Sigmoid colon (tissue), 7 donors: ENCODE data around the gene INO80D. TPM values are rescaled to one million over a fixed set of nuclear protein-coding genes. Genes with fewer than 3 reads are reported as not detected.

ENCODE experiments used
- DNase-seq: peaks from one replicate; pipeline ENCODE4 v3.0.0-alpha.2; 2019
- H3K27ac ChIP-seq, 4 donors: fragments of 200-600 bp; sonication (generic); one replicate each; pipeline ENCODE4 v1.5.1; 2016 to 2019; ENCODE audit warnings: mild to moderate bottlenecking in 1 of 4
- H3K27me3 ChIP-seq, 3 donors: fragments of 200-600 bp; sonication (generic); one replicate each; pipeline ENCODE4 v1.5.1; 2019; ENCODE audit warnings: mild to moderate bottlenecking in 1 of 3
- H3K36me3 ChIP-seq, 4 donors: fragments of 200-600 bp; sonication (generic); one replicate each; pipeline ENCODE4 v1.5.1; 2016 to 2019
- H3K4me1 ChIP-seq, 4 donors: fragments of 200-600 bp; sonication (generic); one replicate each; pipeline ENCODE4 v1.5.1; 2017 to 2019
- H3K4me3 ChIP-seq, 4 donors: fragments of 200-600 bp; sonication (generic); one replicate each; pipeline ENCODE4 v1.5.1; 2017 to 2019; ENCODE audit warnings: mild to moderate bottlenecking in 2 of 4, moderate library complexity in 1 of 4
- H3K9me3 ChIP-seq, 4 donors: fragments of 200-600 bp in 3 of 4; sonication (generic) in 3 of 4; one replicate each; pipeline versions ENCODE4 v1.5.1 to v1.6.1; 2013 to 2019
- CTCF ChIP-seq, 4 experiments: fragments of 450-650 bp in 3 of 4; fragments of 200-600 bp in 1 of 4; IDR thresholded peaks; one replicate each; pipeline ENCODE4 v1.5.1; 2016 to 2019; ENCODE audit warnings: antibody characterized with exemption in 4 of 4, mild to moderate bottlenecking in 3 of 4, moderate library complexity in 2 of 4
- EP300 ChIP-seq, 4 donors: sonication (generic); formaldehyde crosslinking; IDR thresholded peaks; one replicate each; pipeline ENCODE4 v1.6.1; 2017; ENCODE audit warnings: antibody characterized with exemption in 4 of 4
- POLR2A ChIP-seq, 2 donors: fragments of 450-650 bp; IDR thresholded peaks; one replicate each; pipeline ENCODE4 v1.6.1; 2016; ENCODE audit warnings: antibody characterized with exemption in 2 of 2, mild to moderate bottlenecking in 2 of 2, moderate library complexity in 2 of 2
- POLR2AphosphoS5 ChIP-seq, 4 donors: sonication (generic); formaldehyde crosslinking; IDR thresholded peaks; one replicate each; pipeline ENCODE4 v1.6.1; 2017; ENCODE audit warnings: antibody characterized with exemption in 4 of 4
- WGBS, 2 donors: extraction: QIAGEN DNeasy Blood & Tissue Kit; methylation state at CpG; one replicate each; pipeline ENCODE4 v1.1.7; 2013; 5-methylcytosine and 5-hydroxymethylcytosine counted together
- intact Hi-C: fragments of 100-400 bp; cut with DNase I; formaldehyde crosslinking; loops from one replicate; pipeline ENCODE4 v1.15.1; 2023
- polyA plus RNA-seq, 3 donors: library from polyadenylated mRNA; stranded (reverse); fragments of 200-250 nt; gene quantifications; one replicate each; pipeline ENCODE4 v1.2.3, GENCODE V29; 2013
- total RNA-seq, 4 donors: library from RNA; depleted of rRNA; stranded (reverse); fragments of >200 nt; gene quantifications; one replicate each; pipeline ENCODE4 v1.1.0, GENCODE V29; 2016
- donor health status: healthy with polysubstance abuse.
- donor health status: Bipolar disorder and iron deficiency.
- donor health status: healthy.

Gene INO80D
- total and polyA plus RNA-seq, 7 donors = 1.2 to 19.8 (median 13.0) TPM

DNA sequence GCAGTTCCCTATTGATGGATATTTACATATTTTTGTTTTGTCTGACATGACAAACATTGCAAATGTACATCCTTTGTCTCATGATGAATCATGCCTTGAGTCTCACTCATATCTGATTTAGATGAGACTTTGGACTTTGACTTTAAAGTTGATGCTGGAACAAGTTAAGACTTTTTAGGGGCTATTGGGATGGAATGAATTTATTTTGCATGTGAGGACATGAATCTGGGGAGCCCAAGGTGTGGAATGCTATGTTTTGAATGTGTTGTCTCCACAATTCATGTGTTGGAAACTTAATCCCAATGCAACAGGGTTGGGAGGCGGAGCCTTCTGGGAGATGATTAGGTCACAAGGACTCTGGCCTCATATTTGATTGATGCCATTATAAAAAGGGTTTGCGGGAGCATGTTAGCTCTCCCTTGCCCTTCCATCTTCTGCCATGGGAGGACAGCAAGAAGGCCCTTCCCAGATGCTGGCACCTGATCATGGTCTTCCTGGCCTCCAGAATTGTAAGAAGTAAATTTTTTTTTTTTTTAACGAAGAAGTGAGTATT lies 29.1 kb upstream of the INO80D start:
- WGBS, 2 donors = 89 to 97% methylated on average over 3 of the region's 3 CpGs
- no peak overlapping the region for H3K4me3 ChIP-seq
- peaks cover 4 to 50% (median 10%) of the 10 kb centered on the region in 4 donors for H3K36me3 ChIP-seq
- no peak for DNase-seq
- intact Hi-C loops = no loop called here
- TF ChIP-seq POLR2AphosphoS5 (IDR thresholded peaks at IDR 0.05) (no peak), POLR2A (IDR thresholded peaks at IDR 0.05) (no peak), CTCF (IDR thresholded peaks at IDR 0.05) (no peak), EP300 (IDR thresholded peaks at IDR 0.05) (no peak)
- H3K27ac ChIP-seq = no peak overlapping the region
- no peaks in the 10 kb centered on the region for H3K9me3 ChIP-seq
- H3K27me3 ChIP-seq = no peaks in the 10 kb centered on the region
- no peaks in the 10 kb centered on the region for H3K4me1 ChIP-seq

DNA sequence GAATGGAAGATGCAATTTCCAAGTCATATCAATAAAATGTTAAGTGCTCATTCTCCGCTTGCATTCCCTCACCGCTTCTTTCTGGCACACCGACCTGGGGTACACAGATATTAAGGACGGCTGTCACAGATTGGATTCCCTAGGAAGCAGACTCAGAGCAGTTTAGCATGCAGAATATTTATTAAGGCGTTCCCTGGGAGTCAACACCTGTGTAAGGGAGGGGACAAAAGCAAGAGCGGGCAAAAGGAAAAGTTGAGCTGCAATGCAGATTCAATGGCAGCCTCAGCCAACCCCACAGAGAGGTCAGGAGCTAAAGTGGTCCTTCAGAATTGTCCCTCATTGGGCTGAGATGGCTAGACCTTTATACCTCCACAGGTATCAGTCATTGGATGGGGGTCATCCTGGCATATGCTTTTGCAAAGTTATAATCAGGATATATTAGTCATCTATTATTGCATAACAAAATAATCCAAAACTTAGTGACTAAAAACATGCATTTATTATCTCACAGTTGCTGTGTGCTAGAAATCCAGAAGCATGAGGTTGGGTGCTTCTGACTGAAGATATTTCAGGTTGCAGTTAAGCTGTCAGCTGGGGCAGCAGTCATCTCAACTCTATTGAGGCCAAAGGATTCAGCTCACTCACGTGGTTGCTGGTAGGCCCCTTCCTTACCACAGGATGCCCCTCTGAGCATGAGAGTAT lies 27.0 kb upstream of the INO80D start:
- Histone ChIP-seq H3K27me3 (no peaks in the 10 kb centered on the region), H3K4me3 (no peak overlapping the region), H3K27ac (no peak overlapping the region), H3K36me3 (peaks cover 0 to 34% (median 5%) of the 10 kb centered on the region in 4 donors), H3K4me1 (no peaks in the 10 kb centered on the region), H3K9me3 (no peaks in the 10 kb centered on the region)
- TF ChIP-seq POLR2A (IDR thresholded peaks at IDR 0.05) = no peak
- TF ChIP-seq POLR2AphosphoS5 (IDR thresholded peaks at IDR 0.05) = no peak
- TF ChIP-seq CTCF (IDR thresholded peaks at IDR 0.05) = no peak
- TF ChIP-seq EP300 (IDR thresholded peaks at IDR 0.05) = no peak
- 94 to 95% methylated on average over 7 of the region's 7 CpGs for WGBS, 2 donors
- intact Hi-C loops = no loop called here
- DNase-seq = no peak

- no peak for DNase-seq
- Histone ChIP-seq H3K27me3 (no peaks in the 10 kb centered on the region), H3K36me3 (peaks cover 0 to 27% (median 3%) of the 10 kb centered on the region in 4 donors), H3K4me1 (no peaks in the 10 kb centered on the region), H3K4me3 (no peak overlapping the region), H3K27ac (no peak overlapping the region), H3K9me3 (no peaks in the 10 kb centered on the region)
- TF ChIP-seq POLR2AphosphoS5 (IDR thresholded peaks at IDR 0.05) (no peak), CTCF (IDR thresholded peaks at IDR 0.05) (no peak), POLR2A (IDR thresholded peaks at IDR 0.05) (no peak), EP300 (IDR thresholded peaks at IDR 0.05) (no peak)
- intact Hi-C loops = no loop called here
- WGBS, 2 donors = 92 to 96% methylated on average over 3 of the region's 3 CpGs
Observed at GRCh38 chr2:206112108-206112507, 26.1 kb upstream of the INO80D start.

DNA sequence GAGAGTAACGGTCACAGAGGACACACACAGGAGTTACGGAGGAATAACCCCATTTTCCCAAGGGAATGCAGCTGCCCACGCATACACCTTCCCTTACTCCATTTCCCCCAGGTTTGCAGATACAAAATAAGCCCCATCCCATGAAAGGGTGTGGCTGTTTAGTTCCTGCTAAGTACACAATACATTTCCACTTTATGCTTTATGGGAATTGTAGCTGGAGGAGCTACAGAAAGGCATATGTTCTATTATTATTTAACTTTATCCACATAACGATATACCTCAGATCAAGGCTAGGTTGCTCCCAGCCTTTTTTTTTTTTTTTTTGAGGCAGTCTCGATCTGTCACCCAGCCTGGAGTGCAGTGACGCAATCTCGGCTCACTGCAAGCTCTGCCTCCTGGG lies 22.7 kb upstream of the INO80D start:
- intact Hi-C loops = no loop called here
- H3K36me3 ChIP-seq = peaks cover 0 to 22% (median 0%) of the 10 kb centered on the region in 4 donors
- DNase-seq = no peak
- no peak overlapping the region for H3K27ac ChIP-seq
- TF ChIP-seq EP300 (IDR thresholded peaks at IDR 0.05) (no peak), POLR2A (IDR thresholded peaks at IDR 0.05) (no peak), POLR2AphosphoS5 (IDR thresholded peaks at IDR 0.05) (no peak), CTCF (IDR thresholded peaks at IDR 0.05) (no peak)
- no peaks in the 10 kb centered on the region for H3K27me3 ChIP-seq
- no peak overlapping the region for H3K4me3 ChIP-seq
- no peaks in the 10 kb centered on the region for H3K9me3 ChIP-seq
- WGBS, 2 donors = 35 to 60% methylated on average over 7 of the region's 7 CpGs
- no peaks in the 10 kb centered on the region for H3K4me1 ChIP-seq
